Uterus (tissue), 4 donors: Measurements from ENCODE around the gene TMEM119. TPM values are rescaled to one million over a fixed set of nuclear protein-coding genes. Genes with fewer than 3 reads are reported as not detected.
A peak's percentile ranks its signal among the peaks of the same experiment; 100 is the strongest.

Experiments used
- DNase-seq, 2 donors: peaks; one replicate each; pipeline ENCODE4 v3.0.0-alpha.2; 2019 to 2020
- H3K27ac ChIP-seq, 2 donors: fragments of 200-600 bp; sonication (generic); 1 replicate in 1 of 2; 2 replicates in 1 of 2; pipeline ENCODE4 v1.5.1; 2016 to 2018
- H3K27me3 ChIP-seq, 2 donors: fragments of 200-600 bp; sonication (generic); one replicate each; pipeline ENCODE4 v1.5.1; 2018 to 2019; ENCODE audit warnings: control low read depth in 1 of 2
- H3K36me3 ChIP-seq, 2 donors: fragments of 200-600 bp; sonication (generic); one replicate each; pipeline ENCODE4 v1.5.1; 2019; ENCODE audit warnings: control low read depth in 1 of 2
- H3K4me1 ChIP-seq, 2 donors: fragments of 200-600 bp; sonication (generic); one replicate each; pipeline ENCODE4 v1.5.1; 2018 to 2019; ENCODE audit warnings: control low read depth in 1 of 2
- H3K4me3 ChIP-seq, 2 donors: fragments of 200-600 bp; sonication (generic); 1 replicate in 1 of 2; 2 replicates in 1 of 2; pipeline ENCODE4 v1.5.1; 2018 to 2019; ENCODE audit warnings: mild to moderate bottlenecking in 1 of 2
- H3K9me3 ChIP-seq, 2 donors: fragments of 200-600 bp; sonication (generic); one replicate each; pipeline ENCODE4 v1.5.1; 2019; ENCODE audit warnings: control low read depth in 1 of 2
- POLR2A ChIP-seq, 2 donors: fragments of 450-650 bp; IDR thresholded peaks; one replicate each; pipeline ENCODE4 v1.6.1; 2016; ENCODE audit warnings: antibody characterized with exemption in 2 of 2, mild to moderate bottlenecking in 1 of 2, moderate library complexity in 1 of 2
- intact Hi-C: fragments of 100-400 bp; cut with DNase I; formaldehyde crosslinking; loops from one replicate; pipeline ENCODE4 v1.15.1; 2023; ENCODE audit warnings: low total_unique reads
- total RNA-seq, 4 donors: library from RNA; depleted of rRNA in 3 of 4; stranded (reverse); fragments of >200 nt in 3 of 4; gene quantifications; one replicate each; pipeline versions ENCODE4 v1.1.0 to v1.2.4, GENCODE V29; 2014 to 2023
- TF ChIP-seq, protein P1 (sequence below), 4 experiments: fragments of 200-600 bp in 2 of 4; fragments of 450-650 bp in 2 of 4; sonication (generic) in 2 of 4; IDR thresholded peaks; one replicate each; pipeline ENCODE4 v1.5.1; 2016 to 2019; ENCODE audit warnings: antibody characterized with exemption in 4 of 4, mild to moderate bottlenecking in 2 of 4, moderate library complexity in 1 of 4
- donor health status: DM: yes; HTN: yes; CAD: no.

TMEM119 gene
- total RNA-seq, 4 donors from 2014 or later: 9.1 to 102 (median 12.4) TPM

GRCh38 chr12:108562348-108563135 is 35.3 kb downstream of the TMEM119 start, which contains the start of gene ISCU:
ISCU (plus strand) TSS chr12:108562596; CDS start chr12:108562623, 27 bp downstream.
- Histone ChIP-seq H3K27me3 (no peaks in the 10 kb centered on the region), H3K9me3 (no peaks in the 10 kb centered on the region), H3K4me3 (peak within 1 kb of the TSS; percentile 67 to 91), H3K27ac (peak within 1 kb of the TSS; percentile 92 to 96), H3K36me3 (no peaks in the 10 kb centered on the region), H3K4me1 (peaks cover 0 to 14% of the 10 kb centered on the region in 2 donors)
- intact Hi-C loops: loop anchor here (5.0 to 10.0 kb wide), 2 partner anchors 55 to 532 kb away; partner anchors contain the start of genes ALKBH2 and UNG
- DNase-seq: peak; percentile 96 to 99
- TF ChIP-seq POLR2A (IDR thresholded peaks at IDR 0.05): peak; percentile 85 to 96
- TF ChIP-seq, protein P1, sequence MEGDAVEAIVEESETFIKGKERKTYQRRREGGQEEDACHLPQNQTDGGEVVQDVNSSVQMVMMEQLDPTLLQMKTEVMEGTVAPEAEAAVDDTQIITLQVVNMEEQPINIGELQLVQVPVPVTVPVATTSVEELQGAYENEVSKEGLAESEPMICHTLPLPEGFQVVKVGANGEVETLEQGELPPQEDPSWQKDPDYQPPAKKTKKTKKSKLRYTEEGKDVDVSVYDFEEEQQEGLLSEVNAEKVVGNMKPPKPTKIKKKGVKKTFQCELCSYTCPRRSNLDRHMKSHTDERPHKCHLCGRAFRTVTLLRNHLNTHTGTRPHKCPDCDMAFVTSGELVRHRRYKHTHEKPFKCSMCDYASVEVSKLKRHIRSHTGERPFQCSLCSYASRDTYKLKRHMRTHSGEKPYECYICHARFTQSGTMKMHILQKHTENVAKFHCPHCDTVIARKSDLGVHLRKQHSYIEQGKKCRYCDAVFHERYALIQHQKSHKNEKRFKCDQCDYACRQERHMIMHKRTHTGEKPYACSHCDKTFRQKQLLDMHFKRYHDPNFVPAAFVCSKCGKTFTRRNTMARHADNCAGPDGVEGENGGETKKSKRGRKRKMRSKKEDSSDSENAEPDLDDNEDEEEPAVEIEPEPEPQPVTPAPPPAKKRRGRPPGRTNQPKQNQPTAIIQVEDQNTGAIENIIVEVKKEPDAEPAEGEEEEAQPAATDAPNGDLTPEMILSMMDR (IDR thresholded peaks at IDR 0.05): peak in 1 of 4 experiments; percentile 23

- H3K4me1 ChIP-seq: peaks cover 0 to 14% of the 10 kb centered on the region in 2 donors
- TF ChIP-seq POLR2A (IDR thresholded peaks at IDR 0.05): no peak
- TF ChIP-seq, protein P1 (IDR thresholded peaks at IDR 0.05): no peak
- no peak for DNase-seq
- H3K36me3 ChIP-seq: no peaks in the 10 kb centered on the region
- no peaks in the 10 kb centered on the region for H3K9me3 ChIP-seq
- no peaks in the 10 kb centered on the region for H3K27me3 ChIP-seq
- intact Hi-C loops: loop anchor here (5.0 to 10.0 kb wide), 2 partner anchors 55 to 533 kb away; partner anchors contain the start of genes ALKBH2 and UNG
- peak overlapping the region; percentile 67 to 91 for H3K4me3 ChIP-seq
- peak overlapping the region; percentile 88 to 96 for H3K27ac ChIP-seq
Observed at GRCh38 chr12:108561852-108562347, 36.0 kb downstream of the TMEM119 start.

DNA sequence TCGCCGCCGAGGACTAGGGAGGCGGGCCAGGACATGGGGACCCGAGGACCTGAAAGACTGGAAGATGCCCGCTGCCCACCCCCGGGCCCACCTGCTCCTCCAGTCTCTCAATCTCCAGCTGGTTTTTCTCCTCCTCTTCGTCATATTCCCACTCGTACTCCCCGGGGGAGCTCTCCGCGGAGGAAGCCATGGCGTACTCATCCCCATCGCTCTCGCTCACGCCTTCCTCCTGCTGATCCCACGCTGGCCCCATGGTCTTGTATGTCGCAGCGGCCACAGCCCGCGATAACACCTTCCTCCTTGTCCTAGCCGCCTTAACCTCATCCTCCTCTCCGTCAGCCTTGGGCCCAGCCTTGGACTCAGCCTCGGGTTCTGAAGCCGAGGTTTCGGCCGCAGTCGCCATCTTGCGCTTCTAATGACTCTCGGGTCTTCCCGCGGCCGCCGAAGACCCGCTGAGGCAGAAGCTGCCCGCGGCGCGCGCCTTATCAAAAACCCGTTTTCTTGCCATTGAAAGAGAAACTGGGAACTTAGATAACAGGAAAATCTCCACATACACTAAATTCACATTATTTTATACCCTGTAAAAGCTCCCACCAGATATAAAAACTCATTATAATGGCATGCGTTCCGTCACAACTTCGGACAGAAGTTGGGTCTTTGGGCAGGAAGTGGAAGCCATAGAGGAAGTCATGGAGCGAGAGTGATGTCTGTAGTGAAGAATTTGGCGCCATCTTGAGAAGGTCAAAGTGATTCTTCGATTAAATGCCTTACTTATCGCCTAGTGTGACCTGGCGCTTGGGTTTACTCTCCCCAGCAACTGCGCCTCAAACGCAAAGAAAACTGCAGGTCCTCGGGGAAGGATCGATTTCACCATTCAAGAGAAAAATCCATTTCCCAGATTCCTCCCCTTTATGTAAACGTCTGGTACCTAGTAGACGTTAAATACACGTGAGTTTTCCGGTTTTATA is 36.8 kb downstream of the TMEM119 start, which contains the start of gene SART3:
SART3 (minus strand) TSS at position 422 of the 968 bp plus-strand sequence; CDS start at position 403, 19 bp downstream.
- TF ChIP-seq POLR2A (IDR thresholded peaks at IDR 0.05): peak; percentile 11 to 52
- TF ChIP-seq, protein P1 (IDR thresholded peaks at IDR 0.05): no peak
- H3K36me3 ChIP-seq: no peaks in the 10 kb centered on the region
- H3K27me3 ChIP-seq: no peaks in the 10 kb centered on the region
- DNase-seq: peak; percentile 72 to 83
- H3K4me3 ChIP-seq: peak within 1 kb of the TSS; percentile 67 to 91
- H3K27ac ChIP-seq: peak within 1 kb of the TSS; percentile 88 to 96
- no peaks in the 10 kb centered on the region for H3K9me3 ChIP-seq
- intact Hi-C loops: loop anchor here (5.0 to 10.0 kb wide), 2 partner anchors 56 to 534 kb away; partner anchors contain the start of genes ALKBH2 and UNG
- peaks cover 0 to 17% of the 10 kb centered on the region in 2 donors for H3K4me1 ChIP-seq

DNA sequence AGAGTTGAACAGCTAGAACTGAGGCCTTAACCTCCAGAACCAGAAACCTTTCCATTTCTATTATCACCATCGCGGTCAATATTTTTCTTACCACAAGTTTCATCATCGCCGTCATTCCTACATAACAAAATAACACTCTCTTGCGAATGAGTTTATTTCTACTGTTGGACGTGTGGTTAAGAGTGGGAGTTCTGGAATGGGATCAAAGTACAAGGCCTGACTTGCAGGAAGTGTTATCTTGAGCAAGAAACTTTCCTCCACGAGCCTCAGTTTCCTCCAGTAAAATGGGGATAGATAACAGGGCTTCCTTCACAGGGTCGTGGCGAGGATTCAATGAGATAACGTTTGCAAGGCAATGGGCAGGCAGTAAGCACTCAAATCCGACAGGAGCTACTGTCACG is 37.6 kb downstream of the TMEM119 start:
- Histone ChIP-seq H3K27ac (peak overlapping the region; percentile 88 to 96), H3K4me1 (peaks cover 0 to 22% of the 10 kb centered on the region in 2 donors), H3K9me3 (no peaks in the 10 kb centered on the region), H3K27me3 (no peaks in the 10 kb centered on the region), H3K36me3 (no peaks in the 10 kb centered on the region), H3K4me3 (peak overlapping the region; percentile 67 to 91)
- intact Hi-C loops: loop anchor here (5.0 to 10.0 kb wide), 2 partner anchors 57 to 534 kb away; partner anchors contain the start of genes ALKBH2 and UNG
- no peak for DNase-seq
- TF ChIP-seq POLR2A (IDR thresholded peaks at IDR 0.05): no peak
- TF ChIP-seq, protein P1 (IDR thresholded peaks at IDR 0.05): no peak
